GM04503 (cell line): ENCODE results near the gene CCDC148.

Experiments used
- DNase-seq: peaks from one replicate; pipeline ENCODE4 v3.0.0-alpha.2; 2012; ENCODE audit warnings: low read depth

The CCDC148 gene

GRCh38 chr2:158212301-158212700, 244.3 kb downstream of the CCDC148 start:
- no peak for DNase-seq

- no peak for DNase-seq
Measured at GRCh38 chr2:158211502-158211901, 245.1 kb downstream of the CCDC148 start.

- DNase-seq = no peak
Measured at GRCh38 chr2:158207354-158207753, 249.2 kb downstream of the CCDC148 start.

- no peak for DNase-seq
Measured at GRCh38 chr2:158205215-158205614, 251.3 kb downstream of the CCDC148 start.

- DNase-seq = no peak
Measured at GRCh38 chr2:158204741-158205165, 251.8 kb downstream of the CCDC148 start.

GRCh38 chr2:158202161-158202815, 254.3 kb downstream of the CCDC148 start:
- DNase-seq = no peak

- no peak for DNase-seq
Measured at GRCh38 chr2:158199928-158200650, 256.5 kb downstream of the CCDC148 start.

GRCh38 chr2:158197940-158198339, 258.6 kb downstream of the CCDC148 start:
- no peak for DNase-seq

GRCh38 chr2:158194229-158194628, 262.3 kb downstream of the CCDC148 start:
- no peak for DNase-seq

- DNase-seq = no peak
Measured at GRCh38 chr2:158192515-158193443, 263.8 kb downstream of the CCDC148 start.

GRCh38 chr2:158191076-158191895, 265.3 kb downstream of the CCDC148 start:
- DNase-seq = no peak

GRCh38 chr2:158189526-158189925, 267.0 kb downstream of the CCDC148 start:
- DNase-seq = no peak

GRCh38 chr2:158187908-158188307, 268.6 kb downstream of the CCDC148 start:
- DNase-seq = no peak

- no peak for DNase-seq
Measured at GRCh38 chr2:158184556-158185343, 271.8 kb downstream of the CCDC148 start.

- DNase-seq = no peak
Measured at GRCh38 chr2:158184001-158184400, 272.6 kb downstream of the CCDC148 start.

- DNase-seq = no peak
Measured at GRCh38 chr2:158182676-158183295, 273.8 kb downstream of the CCDC148 start.

GRCh38 chr2:158181171-158181570, 275.4 kb downstream of the CCDC148 start:
- no peak for DNase-seq

GRCh38 chr2:158179660-158180059, 276.9 kb downstream of the CCDC148 start:
- no peak for DNase-seq

- DNase-seq = no peak
Measured at GRCh38 chr2:158178646-158179045, 277.9 kb downstream of the CCDC148 start.

- DNase-seq = no peak
Measured at GRCh38 chr2:158174956-158175355, 281.6 kb downstream of the CCDC148 start.
